GM12878 (cell line): ENCODE data around the gene BEAN1. TPM values are rescaled to one million over a fixed set of nuclear protein-coding genes. Genes with fewer than 3 reads are reported as not detected.
A peak's percentile ranks its signal among the peaks of the same experiment; 100 is the strongest.

Source experiments
- ATAC-seq: fragments of 200-7000 bp; cut with Tn5 transposase; 3 replicates; pipeline ENCODE4 v1.9.1; 2020; ENCODE audit warnings: mild to moderate bottlenecking, moderate library complexity
- BruUV-seq: library from RNA; stranded (reverse); fragments of 400-500 nt; replicated peaks from 2 replicates; lab custom pipeline; 2021; lab: Mats Ljungman, UMichigan
- CTCF ChIA-PET: fragments of 300-600 bp; sonication (Branson Sonifier 250); formaldehyde crosslinking; extraction: SDS; loops from one replicate; lab custom pipeline; 2021; ENCODE audit warnings: inconsistent platforms; lab: Yijun Ruan, JAX
- POLR2A ChIA-PET: fragments of 350-600 bp; formaldehyde crosslinking; extraction: SDS; loops from one replicate; lab custom pipeline; 2021; ENCODE audit warnings: inconsistent platforms; lab: Charles Lee
- RAD21 ChIA-PET: fragments of 300-600 bp; sonication (Branson Sonifier 250); formaldehyde crosslinking; loops from one replicate; lab custom pipeline; 2023; ENCODE audit warnings: antibody characterized with exemption; ENCODE audit not compliant: unreplicated experiment; lab: Charles Lee
- SMC1A ChIA-PET: fragments of 300-600 bp; sonication (Branson Sonifier 250); formaldehyde crosslinking; loops from one replicate; lab custom pipeline; 2023; ENCODE audit not compliant: unreplicated experiment, uncharacterized antibody; lab: Charles Lee
- DNase-seq: peaks from one replicate; pipeline ENCODE4 v3.0.0-alpha.2; 2011; ENCODE audit warnings: low read depth, low spot score
- FAIRE-seq: peaks from 3 replicates; lab custom pipeline; 2011; peaks lifted over from hg19 to GRCh38; lab: Jason Lieb, UNC
- H2AFZ ChIP-seq: 2 replicates; pipeline ENCODE4 v1.6.0; 2011; ENCODE audit warnings: low read depth, low read length, control low read depth; ENCODE audit not compliant: control insufficient read depth
- H3K27ac ChIP-seq: 2 replicates; pipeline ENCODE4 v1.5.1; 2011; ENCODE audit warnings: control low read depth; ENCODE audit not compliant: control insufficient read depth, insufficient read depth
- H3K27me3 ChIP-seq, 2 experiments: replicated peaks in 1 of 2; 2 replicates each; pipeline versions ENCODE4 v1.6.0 to v1.6.1; 2011; ENCODE audit warnings: low read length in 1 of 2; ENCODE audit not compliant: control insufficient read depth in 2 of 2, insufficient read depth in 2 of 2
- H3K36me3 ChIP-seq, 2 experiments: 2 replicates each; pipeline ENCODE4 v1.5.1; 2011; ENCODE audit warnings: low read length in 1 of 2; ENCODE audit not compliant: control insufficient read depth in 2 of 2, insufficient read depth in 2 of 2
- H3K4me1 ChIP-seq: 2 replicates; pipeline ENCODE4 v1.6.1; 2011; ENCODE audit warnings: mild to moderate bottlenecking, low read length, moderate library complexity, mixed read lengths; ENCODE audit not compliant: control insufficient read depth, insufficient read depth
- H3K4me2 ChIP-seq: 2 replicates; pipeline ENCODE4 v1.6.0; 2011; ENCODE audit warnings: control low read depth; ENCODE audit not compliant: control insufficient read depth, insufficient read depth
- H3K4me3 ChIP-seq: fragments of 200-600 bp; sonication (generic); 2 replicates; pipeline ENCODE4 v1.5.1; 2016
- H3K79me2 ChIP-seq: 2 replicates; pipeline ENCODE4 v1.6.0; 2011; ENCODE audit warnings: low read length; ENCODE audit not compliant: control insufficient read depth, insufficient read depth
- H3K9ac ChIP-seq: 2 replicates; pipeline ENCODE4 v1.8.0; 2011; ENCODE audit warnings: low read length, control low read depth, mixed read lengths; ENCODE audit not compliant: control insufficient read depth, insufficient read depth
- H3K9me3 ChIP-seq: replicated peaks from 3 replicates; pipeline ENCODE4 v1.5.1; 2011; ENCODE audit warnings: mild to moderate bottlenecking, low read length; ENCODE audit not compliant: control insufficient read depth, insufficient read depth
- H4K20me1 ChIP-seq: 2 replicates; pipeline ENCODE4 v1.6.0; 2011; ENCODE audit not compliant: control insufficient read depth, insufficient read depth
- CEBPZ ChIP-seq: fragments of 150-350 bp; IDR thresholded peaks from 2 replicates; pipeline ENCODE4 v1.6.1; 2016; ENCODE audit warnings: low read depth, low read length
- CTCF ChIP-seq, 3 experiments: IDR thresholded peaks in 2 of 3; conservative IDR thresholded peaks in 1 of 3; 2 replicates each; pipeline ENCODE4 v1.5.1; 2011; ENCODE audit warnings: low read depth in 3 of 3, low read length in 3 of 3, mild to moderate bottlenecking in 3 of 3, control low read depth in 2 of 3, moderate library complexity in 2 of 3, inconsistent platforms in 1 of 3, mixed read lengths in 1 of 3; ENCODE audit not compliant: control insufficient read depth in 2 of 3, insufficient read depth in 1 of 3; ENCODE audit errors: extremely low read depth in 1 of 3
- FOXK2 ChIP-seq: fragments of 450-650 bp; IDR thresholded peaks from 2 replicates; pipeline ENCODE4 v1.6.1; 2017; ENCODE audit warnings: mild to moderate bottlenecking, moderate library complexity
- GABPA ChIP-seq: IDR thresholded peaks from 2 replicates; pipeline ENCODE4 v1.6.1; 2014; ENCODE audit warnings: antibody characterized with exemption, low read depth, mild to moderate bottlenecking, inconsistent platforms
- TBL1XR1 ChIP-seq: IDR thresholded peaks from 2 replicates; pipeline ENCODE4 v1.6.1; 2012; ENCODE audit warnings: low read depth, low read length, improper control_type of control experiment
- ZNF207 ChIP-seq: fragments of 450-650 bp; IDR thresholded peaks from 2 replicates; pipeline ENCODE4 v1.6.1; 2014; ENCODE audit warnings: antibody characterized with exemption, mild to moderate bottlenecking, borderline replicate concordance
- WGBS: methylation state at CpG from one replicate; pipeline ENCODE4 v1.1.6; 2016; ENCODE audit warnings: low lambda C conversion rate; ENCODE audit not compliant: insufficient replicate concordance, insufficient coverage; ENCODE audit errors: missing lambda C conversion rate; 5-methylcytosine and 5-hydroxymethylcytosine counted together
- in situ Hi-C: fragments of 300-500 bp; cut with MboI; formaldehyde crosslinking; loops from 9 replicates; pipeline ENCODE4 v1.14.3; 2018; ENCODE audit warnings: mixed read lengths
- intact Hi-C: fragments of 100-400 bp; cut with micrococcal nuclease; formaldehyde crosslinking; loops from one replicate; pipeline ENCODE4 v1.14.2; 2022; ENCODE audit not compliant: unreplicated experiment
- polyA plus RNA-seq, 11 experiments: library from polyadenylated mRNA; depleted of rRNA in 4 of 11; unstranded in 6 of 11; stranded (reverse) in 5 of 11; fragments of >200 nt; fragmentation: Nextera tagmentation in 4 of 11; fragmentation: Illumina TruSeq in 1 of 11; extraction: Ambion mirVana in 4 of 11; extraction: Trizol in 1 of 11; gene quantifications; 1 replicate in 1 of 11; 2 replicates in 10 of 11; pipeline versions ENCODE4 v1.2.1 to v1.2.3, GENCODE V29; 2011 to 2016; ENCODE audit warnings: inconsistent platforms in 2 of 11, missing spikeins in 2 of 11, low read depth in 1 of 11
- total RNA-seq, 4 experiments: library from RNA; depleted of rRNA in 3 of 4; stranded (reverse); fragments of >200 nt in 3 of 4; fragmentation: Illumina TruSeq in 1 of 4; extraction: Trizol in 1 of 4; gene quantifications; 2 replicates each; pipeline versions ENCODE4 v1.2.1 to v1.2.3, GENCODE V29; 2013 to 2021

The BEAN1 gene
- total and polyA plus RNA-seq, 10 of the 15 experiments (the other 5 are each of a cell fraction or from before 2014, with no cell fraction given), result not detected

DNA sequence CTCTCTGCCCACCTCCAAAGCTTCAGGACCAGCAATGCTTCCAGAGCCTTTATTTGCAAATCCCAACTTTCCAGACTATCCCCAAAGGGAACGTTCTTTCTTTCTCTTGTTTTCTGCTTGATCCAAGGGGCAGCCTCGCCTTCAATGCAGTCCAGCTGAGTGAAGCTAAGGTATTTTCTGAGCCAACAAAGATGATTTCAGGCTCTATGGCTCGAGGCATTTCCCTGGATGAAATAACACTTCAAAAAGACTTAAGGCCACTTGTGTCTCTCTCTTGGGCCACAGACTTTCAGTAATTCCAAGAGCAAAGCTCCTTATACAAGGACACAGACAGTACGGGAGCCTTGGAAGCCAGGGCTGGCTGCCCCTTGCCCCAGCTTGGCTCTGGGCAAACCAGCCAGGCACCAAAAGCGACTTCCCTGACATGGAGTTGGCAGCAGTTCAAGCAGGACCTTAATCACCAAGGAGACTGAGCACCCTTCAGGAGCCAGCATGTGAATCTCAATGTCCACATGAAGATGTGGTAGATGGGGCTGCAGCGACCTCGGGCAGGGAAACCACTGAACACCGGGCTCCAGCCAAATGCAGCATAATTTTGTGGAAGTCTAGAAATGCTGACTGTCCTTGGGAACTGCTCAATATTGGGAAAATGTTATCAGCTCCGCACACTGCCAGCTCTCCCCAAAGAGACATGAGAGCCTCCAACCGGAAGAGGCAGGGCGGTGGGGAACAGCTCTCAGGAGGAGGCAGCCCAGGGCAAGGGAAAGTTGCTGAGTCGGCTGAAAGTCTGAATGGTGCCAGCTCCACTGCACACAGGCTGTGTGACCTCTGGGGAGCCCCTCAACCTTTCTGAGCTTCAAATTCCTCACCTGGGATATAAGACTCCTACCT lies 83.9 kb downstream of the BEAN1 start (continued):
- no peak for TF ChIP-seq ZNF207

- Histone ChIP-seq H3K4me3 (no peak overlapping the region), H4K20me1 (no peaks in the 10 kb centered on the region), H3K9ac (no peak overlapping the region), H2AFZ (no peak overlapping the region), H3K27me3 (no peaks in the 10 kb centered on the region), H3K9me3 (no peaks in the 10 kb centered on the region), H3K36me3 (no peaks in the 10 kb centered on the region; a peak in 1 of 4 replicates), H3K4me1 (peaks cover 15% of the 10 kb centered on the region), H3K27ac (no peak overlapping the region), H3K79me2 (no peaks in the 10 kb centered on the region), H3K4me2 (no peak overlapping the region)
- FAIRE-seq (no peak), ATAC-seq (no peak), DNase-seq (no peak)
- BruUV-seq, result no TSS peak
- POLR2A ChIA-PET, result no interaction called here
- in situ Hi-C loops (no loop called here), intact Hi-C loops (no loop called here)
- RAD21 ChIA-PET, result interaction anchor here (0.7 to 1.0 kb wide), 2 partner anchors 77 to 105 kb away, joined by 3 to 5 read pairs; no protein-coding TSS in a partner anchor
- TF ChIP-seq GABPA (no peak), TBL1XR1 (no peak), FOXK2 (no peak), CEBPZ (no peak), CTCF (IDR thresholded peaks at IDR 0.05 in 2 of 3, conservative IDR thresholded peaks at IDR 0.05 in 1 of 3; ENCODE audit: control insufficient read depth in 2 of 3, extremely low read depth in 1 of 3, insufficient read depth in 1 of 3, low read depth in 3 of 3, low read length in 3 of 3) (0 out of 6 replicates have a peak, but pooled peaks of 1 of the 3 experiments have one; percentile 2)
- CTCF ChIA-PET, result interaction anchor here (0.5 to 3.8 kb wide), 10 partner anchors 24 to 233 kb away, joined by 3 to 12 read pairs (median 4); no protein-coding TSS in a partner anchor
- SMC1A ChIA-PET, result interaction anchor here (0.7 to 1.3 kb wide), 7 partner anchors 9 to 78 kb away, joined by 3 to 5 read pairs (median 4); no protein-coding TSS in a partner anchor
- 57% methylated on average over 13 of the region's 13 CpGs for WGBS
Observed at GRCh38 chr16:66511602-66512271, 84.6 kb downstream of the BEAN1 start.
